NB4 (cell line): ENCODE data around the gene ATG16L1.
A peak's percentile ranks its signal among the peaks of the same experiment; 100 is the strongest.

ENCODE experiments used
- DNase-seq: peaks from one replicate; pipeline ENCODE4 v3.0.0; 2010; ENCODE audit warnings: low read depth
- H3K4me3 ChIP-seq: one replicate; pipeline ENCODE4 v1.5.1; 2011; ENCODE audit warnings: mild to moderate bottlenecking, low read depth, low read length, moderate library complexity
- MAX ChIP-seq: IDR thresholded peaks from 2 replicates; pipeline ENCODE4 v1.6.1; 2011; ENCODE audit warnings: low read depth, low read length
- MYC ChIP-seq: IDR thresholded peaks from 2 replicates; pipeline ENCODE4 v1.6.1; 2011; ENCODE audit warnings: low read depth, low read length
- POLR2A ChIP-seq: IDR thresholded peaks from 2 replicates; pipeline ENCODE4 v1.6.1; 2011; ENCODE audit warnings: mild to moderate bottlenecking; ENCODE audit not compliant: insufficient read length; ENCODE audit errors: extremely low read depth
- TF ChIP-seq, protein P1 (sequence below): IDR thresholded peaks from one replicate; pipeline ENCODE4 v1.5.1; 2012; ENCODE audit warnings: low read depth, low read length

ATG16L1 gene

DNA sequence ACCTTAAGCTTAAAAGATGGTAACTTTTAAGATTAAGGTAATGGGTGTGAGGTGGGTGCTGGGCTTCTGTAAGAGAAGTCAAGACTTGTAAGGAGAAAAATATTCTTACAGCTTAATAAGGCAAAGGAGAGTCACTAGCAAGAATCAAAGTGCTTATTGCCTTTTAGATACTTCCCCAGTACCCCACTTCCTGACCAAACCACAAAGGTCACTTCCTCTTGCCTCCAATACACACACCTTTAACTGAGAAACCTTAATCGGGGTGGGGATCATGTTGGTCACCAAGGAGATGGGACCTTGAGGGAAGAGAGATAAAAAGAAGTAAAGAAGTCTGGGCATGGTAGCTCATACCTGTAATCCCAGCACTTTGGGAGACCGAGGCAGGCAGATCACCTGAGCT is 10.6 kb upstream of the ATG16L1 start:
- TF ChIP-seq MAX: no peak
- TF ChIP-seq POLR2A: no peak
- TF ChIP-seq, protein P1, sequence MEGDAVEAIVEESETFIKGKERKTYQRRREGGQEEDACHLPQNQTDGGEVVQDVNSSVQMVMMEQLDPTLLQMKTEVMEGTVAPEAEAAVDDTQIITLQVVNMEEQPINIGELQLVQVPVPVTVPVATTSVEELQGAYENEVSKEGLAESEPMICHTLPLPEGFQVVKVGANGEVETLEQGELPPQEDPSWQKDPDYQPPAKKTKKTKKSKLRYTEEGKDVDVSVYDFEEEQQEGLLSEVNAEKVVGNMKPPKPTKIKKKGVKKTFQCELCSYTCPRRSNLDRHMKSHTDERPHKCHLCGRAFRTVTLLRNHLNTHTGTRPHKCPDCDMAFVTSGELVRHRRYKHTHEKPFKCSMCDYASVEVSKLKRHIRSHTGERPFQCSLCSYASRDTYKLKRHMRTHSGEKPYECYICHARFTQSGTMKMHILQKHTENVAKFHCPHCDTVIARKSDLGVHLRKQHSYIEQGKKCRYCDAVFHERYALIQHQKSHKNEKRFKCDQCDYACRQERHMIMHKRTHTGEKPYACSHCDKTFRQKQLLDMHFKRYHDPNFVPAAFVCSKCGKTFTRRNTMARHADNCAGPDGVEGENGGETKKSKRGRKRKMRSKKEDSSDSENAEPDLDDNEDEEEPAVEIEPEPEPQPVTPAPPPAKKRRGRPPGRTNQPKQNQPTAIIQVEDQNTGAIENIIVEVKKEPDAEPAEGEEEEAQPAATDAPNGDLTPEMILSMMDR: no peak
- TF ChIP-seq MYC: no peak
- DNase-seq: peak; percentile 58
- no peak overlapping the region for H3K4me3 ChIP-seq

- DNase-seq: no peak
- no peak for TF ChIP-seq MYC
- TF ChIP-seq, protein P1: no peak
- no peak for TF ChIP-seq MAX
- no peak for TF ChIP-seq POLR2A
- no peak overlapping the region for H3K4me3 ChIP-seq
Measured at GRCh38 chr2:233241803-233242202, 9.7 kb upstream of the ATG16L1 start.

- TF ChIP-seq, protein P1: no peak
- TF ChIP-seq MAX: no peak
- TF ChIP-seq POLR2A: no peak
- no peak for TF ChIP-seq MYC
- peak; percentile 87 for DNase-seq
- no peak overlapping the region for H3K4me3 ChIP-seq
Measured at GRCh38 chr2:233242231-233242927, 9.1 kb upstream of the ATG16L1 start.

GRCh38 chr2:233243348-233243747 is 8.1 kb upstream of the ATG16L1 start:
- TF ChIP-seq MAX: no peak
- TF ChIP-seq MYC: no peak
- TF ChIP-seq, protein P1: no peak
- no peak for DNase-seq
- no peak overlapping the region for H3K4me3 ChIP-seq

DNA sequence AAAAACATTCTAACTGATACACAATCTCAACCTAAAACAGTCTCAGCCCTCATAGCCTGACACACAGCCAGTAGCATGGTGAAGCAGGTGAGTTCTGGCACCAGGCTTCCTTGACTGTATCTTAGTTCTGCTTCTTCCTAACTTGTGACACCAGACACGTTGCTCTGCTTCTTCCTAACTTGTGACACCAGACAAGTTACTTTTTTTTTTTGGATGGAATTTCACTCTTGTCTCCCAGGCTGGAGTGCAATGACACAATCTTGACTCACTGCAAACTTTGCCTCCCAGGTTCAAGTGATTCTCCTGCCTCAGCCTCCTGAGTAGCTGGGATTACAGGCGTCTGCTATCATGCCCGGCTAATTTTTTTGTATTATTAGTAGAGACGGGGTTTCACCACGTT is 6.7 kb upstream of the ATG16L1 start:
- no peak for TF ChIP-seq MYC
- TF ChIP-seq POLR2A: no peak
- TF ChIP-seq MAX: no peak
- TF ChIP-seq, protein P1: no peak
- DNase-seq: no peak
- no peak overlapping the region for H3K4me3 ChIP-seq
